SW480 (cell line): ENCODE results near the gene NAV1.
"Not testable (repeated sequence)": the region's sequence is repeated elsewhere in the genome, so short reads cannot be mapped to it uniquely, and the experiment has no call there.

Experiments used
- DNase-seq: peaks from one replicate; pipeline ENCODE4 v3.0.0-alpha.2; 2016; ENCODE audit warnings: low spot score

NAV1 gene

GRCh38 chr1:201544710-201545109, 5.8 kb downstream of the NAV1 start:
- DNase-seq, result no peak

GRCh38 chr1:201545851-201546492, 7.0 kb downstream of the NAV1 start:
- DNase-seq, result peak; percentile 45

GRCh38 chr1:201549522-201549921, 10.6 kb downstream of the NAV1 start:
- DNase-seq, result not testable (repeated sequence)

GRCh38 chr1:201551096-201551495, 12.2 kb downstream of the NAV1 start:
- no peak for DNase-seq

- DNase-seq, result peak; percentile 96
Observed at GRCh38 chr1:201551877-201552731, 13.2 kb downstream of the NAV1 start.

- peak; percentile 62 for DNase-seq
Observed at GRCh38 chr1:201552941-201553351, 14.0 kb downstream of the NAV1 start.

- DNase-seq, result no peak
Observed at GRCh38 chr1:201553496-201554189, 14.7 kb downstream of the NAV1 start.

GRCh38 chr1:201554190-201554600, 15.3 kb downstream of the NAV1 start:
- DNase-seq, result no peak

GRCh38 chr1:201554789-201555592, 16.1 kb downstream of the NAV1 start:
- no peak for DNase-seq

GRCh38 chr1:201555593-201555945, 16.6 kb downstream of the NAV1 start:
- DNase-seq, result no peak

GRCh38 chr1:201556841-201557571, 18.1 kb downstream of the NAV1 start:
- DNase-seq, result no peak

GRCh38 chr1:201557572-201557958, 18.6 kb downstream of the NAV1 start:
- DNase-seq, result no peak

- DNase-seq, result peak; percentile 70
Observed at GRCh38 chr1:201559679-201560162, 20.8 kb downstream of the NAV1 start.

- no peak for DNase-seq
Observed at GRCh38 chr1:201560328-201561194, 21.6 kb downstream of the NAV1 start.

GRCh38 chr1:201561195-201561564, 22.3 kb downstream of the NAV1 start:
- no peak for DNase-seq

GRCh38 chr1:201561601-201562000, 22.7 kb downstream of the NAV1 start:
- DNase-seq, result no peak

GRCh38 chr1:201562257-201562656, 23.3 kb downstream of the NAV1 start:
- DNase-seq, result no peak

GRCh38 chr1:201562659-201563405, 23.9 kb downstream of the NAV1 start:
- no peak for DNase-seq

- DNase-seq, result no peak
Observed at GRCh38 chr1:201563406-201563780, 24.5 kb downstream of the NAV1 start.

GRCh38 chr1:201563941-201564340, 25.0 kb downstream of the NAV1 start:
- DNase-seq, result no peak
